HG02642 (cell line): Measurements from ENCODE around the gene WASL.
"Not testable (repeated sequence)": the region's sequence is repeated elsewhere in the genome, so short reads cannot be mapped to it uniquely, and the experiment has no call there.

ENCODE experiments used
- ATAC-seq: cut with Tn5 transposase; IDR thresholded peaks from one replicate; pipeline ENCODE4 v1.9.1; 2021; ENCODE audit warnings: mild to moderate bottlenecking; ENCODE audit not compliant: unreplicated experiment, poor library complexity

The WASL gene

GRCh38 chr7:123737168-123737674 is 11.6 kb downstream of the WASL start:
- ATAC-seq, result not testable (repeated sequence)

- no peak for ATAC-seq
Measured at GRCh38 chr7:123735539-123735938, 13.3 kb downstream of the WASL start.

GRCh38 chr7:123734498-123734897 is 14.3 kb downstream of the WASL start:
- no peak for ATAC-seq

GRCh38 chr7:123732413-123733091 is 16.3 kb downstream of the WASL start:
- no peak for ATAC-seq

GRCh38 chr7:123729218-123729578 is 19.6 kb downstream of the WASL start:
- ATAC-seq, result no peak

- ATAC-seq, result no peak
Measured at GRCh38 chr7:123727071-123727837, 21.5 kb downstream of the WASL start.

- ATAC-seq, result no peak
Measured at GRCh38 chr7:123725586-123726171, 23.1 kb downstream of the WASL start.

GRCh38 chr7:123724817-123725253 is 24.0 kb downstream of the WASL start:
- ATAC-seq, result no peak

- ATAC-seq, result no peak
Measured at GRCh38 chr7:123723913-123724312, 24.9 kb downstream of the WASL start.

- ATAC-seq, result not testable (repeated sequence)
Measured at GRCh38 chr7:123720527-123720926, 28.3 kb downstream of the WASL start.

- no peak for ATAC-seq
Measured at GRCh38 chr7:123719197-123719721, 29.5 kb downstream of the WASL start.

GRCh38 chr7:123718773-123719172 is 30.0 kb downstream of the WASL start:
- no peak for ATAC-seq

GRCh38 chr7:123717689-123718088 is 31.1 kb downstream of the WASL start:
- no peak for ATAC-seq

- no peak for ATAC-seq
Measured at GRCh38 chr7:123716877-123717276, 31.9 kb downstream of the WASL start.

- no peak for ATAC-seq
Measured at GRCh38 chr7:123715799-123716198, 33.0 kb downstream of the WASL start.

GRCh38 chr7:123715198-123715597 is 33.6 kb downstream of the WASL start:
- no peak for ATAC-seq

GRCh38 chr7:123714296-123715080 is 34.3 kb downstream of the WASL start:
- ATAC-seq, result no peak

GRCh38 chr7:123712619-123713018 is 36.2 kb downstream of the WASL start:
- ATAC-seq, result no peak

- no peak for ATAC-seq
Measured at GRCh38 chr7:123711832-123712293, 36.9 kb downstream of the WASL start.

- no peak for ATAC-seq
Measured at GRCh38 chr7:123710683-123711082, 38.1 kb downstream of the WASL start.
